A673 (cell line): Measurements from ENCODE around the gene TTL. TPM values are rescaled to one million over a fixed set of nuclear protein-coding genes. Genes with fewer than 3 reads are reported as not detected.

Experiments
- BruUV-seq: library from RNA; stranded (reverse); fragments of 400-500 nt; replicated peaks from 2 replicates; lab custom pipeline; 2021; lab: Mats Ljungman, UMichigan
- CTCF ChIA-PET: fragments of 300-600 bp; sonication (Branson Sonifier 250); formaldehyde crosslinking; loops from one replicate; lab custom pipeline; 2022; ENCODE audit warnings: antibody characterized with exemption; lab: Charles Lee
- POLR2A ChIA-PET: fragments of 300-600 bp; sonication (Branson Sonifier 250); formaldehyde crosslinking; loops from one replicate; lab custom pipeline; 2022; ENCODE audit warnings: antibody characterized with exemption; ENCODE audit not compliant: low non-redundant PET; lab: Charles Lee
- DNase-seq: peaks from one replicate; pipeline ENCODE4 v3.0.0-alpha.2; 2015; ENCODE audit warnings: low spot score
- H3K27ac ChIP-seq: fragments of 200-600 bp; sonication (generic); 2 replicates; pipeline ENCODE4 v1.5.1; 2016; ENCODE audit warnings: mixed run types, low read depth, mild to moderate bottlenecking, mixed read lengths, antibody characterized with exemption, low read length; ENCODE audit not compliant: poor library complexity, severe bottlenecking
- H3K27me3 ChIP-seq: fragments of 200-600 bp; sonication (generic); replicated peaks from 2 replicates; pipeline ENCODE4 v1.6.1; 2017; ENCODE audit warnings: mixed run types, low read depth, mild to moderate bottlenecking, mixed read lengths, antibody characterized with exemption, low read length; ENCODE audit not compliant: insufficient read depth, poor library complexity
- H3K36me3 ChIP-seq: fragments of 200-600 bp; sonication (generic); 2 replicates; pipeline ENCODE4 v1.6.1; 2016; ENCODE audit warnings: mixed run types, mild to moderate bottlenecking, mixed read lengths, antibody characterized with exemption, low read length; ENCODE audit not compliant: insufficient read depth, poor library complexity, severe bottlenecking
- H3K4me1 ChIP-seq: fragments of 200-600 bp; sonication (generic); 2 replicates; pipeline ENCODE4 v1.6.1; 2017; ENCODE audit warnings: mixed run types, mild to moderate bottlenecking, mixed read lengths, antibody characterized with exemption, low read length; ENCODE audit not compliant: insufficient read depth, poor library complexity, severe bottlenecking
- H3K4me3 ChIP-seq: fragments of 200-600 bp; sonication (generic); 2 replicates; pipeline ENCODE4 v1.5.1; 2016; ENCODE audit warnings: low read depth, mixed run types, mild to moderate bottlenecking, mixed read lengths, low read length; ENCODE audit not compliant: poor library complexity, severe bottlenecking
- H3K9me3 ChIP-seq: fragments of 200-600 bp; sonication (generic); 2 replicates; pipeline ENCODE4 v1.6.1; 2016; ENCODE audit warnings: mixed run types, low read depth, mild to moderate bottlenecking, mixed read lengths, antibody characterized with exemption, low read length; ENCODE audit not compliant: poor library complexity, severe bottlenecking
- CTCF ChIP-seq: fragments of 300-800, 200-600 bp; sonication (generic); conservative IDR thresholded peaks from 2 replicates; pipeline ENCODE4 v1.5.1; 2017; ENCODE audit warnings: low read depth, mild to moderate bottlenecking, antibody characterized with exemption, low read length, moderate library complexity, mixed read lengths
- EZH2 ChIP-seq: fragments of 200-600 bp; sonication (generic); IDR thresholded peaks from 2 replicates; pipeline ENCODE4 v1.6.1; 2017; ENCODE audit warnings: borderline replicate concordance, low read depth, mild to moderate bottlenecking, mixed read lengths, antibody characterized with exemption, low read length; ENCODE audit not compliant: poor library complexity, severe bottlenecking
- intact Hi-C: fragments of 100-400 bp; cut with micrococcal nuclease; formaldehyde crosslinking; loops from one replicate; pipeline ENCODE4 v1.10.0; 2022; ENCODE audit not compliant: unreplicated experiment
- total RNA-seq: library from RNA; stranded (reverse); gene quantifications from 2 replicates; pipeline ENCODE4 v1.2.3, GENCODE V29; 2021

Gene TTL
- total RNA-seq, 1 experiment from 2014 or later, result 146 TPM

- TF ChIP-seq CTCF, result no peak
- TF ChIP-seq EZH2, result no peak
- peaks cover 40% of the 10 kb centered on the region for H3K36me3 ChIP-seq
- DNase-seq, result no peak
- peaks cover 7% of the 10 kb centered on the region for H3K4me1 ChIP-seq
- H3K27me3 ChIP-seq, result no peaks in the 10 kb centered on the region
- POLR2A ChIA-PET, result no interaction called here
- no peak overlapping the region for H3K27ac ChIP-seq
- H3K9me3 ChIP-seq, result no peaks in the 10 kb centered on the region
- CTCF ChIA-PET, result no interaction called here
- BruUV-seq, result no TSS peak
- intact Hi-C loops, result no loop called here
- no peak overlapping the region for H3K4me3 ChIP-seq
These were observed 4.9 kb downstream of the TTL start for GRCh38 chr2:112486895-112487294.

GRCh38 chr2:112487444-112487961 is 5.5 kb downstream of the TTL start:
- Histone ChIP-seq H3K36me3 (peaks cover 40% of the 10 kb centered on the region), H3K27ac (peak overlapping the region; percentile 45), H3K4me3 (no peak overlapping the region), H3K4me1 (peaks cover 7% of the 10 kb centered on the region), H3K9me3 (no peaks in the 10 kb centered on the region), H3K27me3 (no peaks in the 10 kb centered on the region)
- intact Hi-C loops, result no loop called here
- CTCF ChIA-PET, result no interaction called here
- BruUV-seq, result no TSS peak
- POLR2A ChIA-PET, result no interaction called here
- DNase-seq, result no peak
- TF ChIP-seq CTCF (no peak), EZH2 (no peak)

- no peaks in the 10 kb centered on the region for H3K9me3 ChIP-seq
- ChIA-PET POLR2A (no interaction called here), CTCF (interaction anchor here (0.6 kb wide), 1 partner anchor 164 kb away, joined by 4 read pairs; no protein-coding TSS in a partner anchor)
- BruUV-seq, result no TSS peak
- peaks cover 40% of the 10 kb centered on the region for H3K36me3 ChIP-seq
- TF ChIP-seq CTCF (no peak), EZH2 (no peak)
- H3K27me3 ChIP-seq, result no peaks in the 10 kb centered on the region
- no peak overlapping the region for H3K27ac ChIP-seq
- intact Hi-C loops, result no loop called here
- no peak overlapping the region for H3K4me3 ChIP-seq
- H3K4me1 ChIP-seq, result peaks cover 12% of the 10 kb centered on the region
- no peak for DNase-seq
These were observed 6.2 kb downstream of the TTL start for GRCh38 chr2:112488201-112488600.
